ENCODE measurements around the gene FOXL3. TPM values are rescaled to one million over a fixed set of nuclear protein-coding genes. Genes with fewer than 3 reads are reported as not detected.

The FOXL3 gene
- total RNA-seq, 6 experiments from 2014 or later = not detected

GRCh38 chr7:311131-311680, 21.2 kb downstream of the FOXL3 start:
- DNase-seq = no peak
- Mint-ChIP-seq H3K27me3 (ENCODE audit: insufficient read depth) (peaks cover 48% of the 10 kb centered on the region), H3K4me1 (ENCODE audit: low read depth) (no peaks in the 10 kb centered on the region), H3K9me3 (peaks cover 14% of the 10 kb centered on the region), H3K4me3 (no peak overlapping the region), H3K36me3 (ENCODE audit: low read depth) (no peaks in the 10 kb centered on the region), H3K27ac (no peak overlapping the region)
- TF ChIP-seq, protein P1, sequence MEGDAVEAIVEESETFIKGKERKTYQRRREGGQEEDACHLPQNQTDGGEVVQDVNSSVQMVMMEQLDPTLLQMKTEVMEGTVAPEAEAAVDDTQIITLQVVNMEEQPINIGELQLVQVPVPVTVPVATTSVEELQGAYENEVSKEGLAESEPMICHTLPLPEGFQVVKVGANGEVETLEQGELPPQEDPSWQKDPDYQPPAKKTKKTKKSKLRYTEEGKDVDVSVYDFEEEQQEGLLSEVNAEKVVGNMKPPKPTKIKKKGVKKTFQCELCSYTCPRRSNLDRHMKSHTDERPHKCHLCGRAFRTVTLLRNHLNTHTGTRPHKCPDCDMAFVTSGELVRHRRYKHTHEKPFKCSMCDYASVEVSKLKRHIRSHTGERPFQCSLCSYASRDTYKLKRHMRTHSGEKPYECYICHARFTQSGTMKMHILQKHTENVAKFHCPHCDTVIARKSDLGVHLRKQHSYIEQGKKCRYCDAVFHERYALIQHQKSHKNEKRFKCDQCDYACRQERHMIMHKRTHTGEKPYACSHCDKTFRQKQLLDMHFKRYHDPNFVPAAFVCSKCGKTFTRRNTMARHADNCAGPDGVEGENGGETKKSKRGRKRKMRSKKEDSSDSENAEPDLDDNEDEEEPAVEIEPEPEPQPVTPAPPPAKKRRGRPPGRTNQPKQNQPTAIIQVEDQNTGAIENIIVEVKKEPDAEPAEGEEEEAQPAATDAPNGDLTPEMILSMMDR (IDR thresholded peaks at IDR 0.05) = no peak

DNA sequence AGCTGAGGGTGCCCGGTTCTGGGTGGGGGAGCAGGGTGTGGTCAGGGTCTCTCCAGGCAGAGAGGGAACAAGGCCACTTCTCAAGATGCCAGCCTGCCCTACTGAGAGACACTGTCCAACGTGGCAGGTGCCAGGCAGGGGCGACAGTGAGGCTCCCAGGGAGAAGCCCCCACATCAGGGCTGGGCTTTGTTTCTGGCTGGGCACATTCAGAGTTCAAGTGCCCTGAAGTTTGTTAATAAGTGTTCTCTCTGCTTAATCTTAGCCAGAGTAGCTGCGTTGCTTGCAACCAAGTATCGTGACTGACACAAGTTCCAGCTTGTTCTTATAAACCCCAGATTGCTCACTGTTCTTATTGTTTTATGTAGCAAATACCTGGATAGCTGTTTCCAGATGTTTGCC, 21.8 kb downstream of the FOXL3 start:
- H3K9me3 Mint-ChIP-seq = peaks cover 14% of the 10 kb centered on the region
- H3K4me3 Mint-ChIP-seq = no peak overlapping the region
- DNase-seq = no peak
- no peaks in the 10 kb centered on the region for H3K36me3 Mint-ChIP-seq (ENCODE audit: low read depth)
- H3K4me1 Mint-ChIP-seq (ENCODE audit: low read depth) = no peaks in the 10 kb centered on the region
- H3K27ac Mint-ChIP-seq = no peak overlapping the region
- peaks cover 50% of the 10 kb centered on the region for H3K27me3 Mint-ChIP-seq (ENCODE audit: insufficient read depth)
- TF ChIP-seq, protein P1 (IDR thresholded peaks at IDR 0.05) = no peak

GRCh38 chr7:312424-312823, 22.5 kb downstream of the FOXL3 start:
- TF ChIP-seq, protein P1 (IDR thresholded peaks at IDR 0.05) = no peak
- DNase-seq = no peak
- H3K27me3 Mint-ChIP-seq (ENCODE audit: insufficient read depth) = peaks cover 49% of the 10 kb centered on the region
- no peaks in the 10 kb centered on the region for H3K4me1 Mint-ChIP-seq (ENCODE audit: low read depth)
- H3K4me3 Mint-ChIP-seq = no peak overlapping the region
- H3K36me3 Mint-ChIP-seq (ENCODE audit: low read depth) = no peaks in the 10 kb centered on the region
- no peak overlapping the region for H3K27ac Mint-ChIP-seq
- H3K9me3 Mint-ChIP-seq = peaks cover 9% of the 10 kb centered on the region

DNA sequence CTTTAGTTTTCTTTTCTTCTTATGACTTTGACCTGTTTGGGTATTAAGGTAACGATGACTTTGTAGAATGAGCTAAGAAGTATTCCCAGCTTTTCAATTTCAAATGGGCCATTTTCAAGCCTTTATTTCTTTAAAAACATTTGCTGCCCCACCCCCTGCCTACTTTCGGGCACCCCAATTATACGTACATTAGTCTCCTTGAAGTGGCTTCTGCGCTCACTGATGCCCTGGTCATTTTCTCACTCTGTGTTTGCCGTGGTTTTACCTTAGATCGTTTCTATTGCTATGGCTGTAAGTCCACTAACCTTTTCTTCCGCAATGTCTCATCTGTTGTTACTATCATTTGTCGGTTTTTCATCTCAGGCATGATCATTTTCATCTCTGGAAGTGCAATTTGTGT, 24.9 kb downstream of the FOXL3 start:
- TF ChIP-seq, protein P1 (IDR thresholded peaks at IDR 0.05) = no peak
- no peak overlapping the region for H3K4me3 Mint-ChIP-seq
- H3K4me1 Mint-ChIP-seq (ENCODE audit: low read depth) = no peaks in the 10 kb centered on the region
- H3K9me3 Mint-ChIP-seq = no peaks in the 10 kb centered on the region
- no peak for DNase-seq
- peaks cover 58% of the 10 kb centered on the region for H3K27me3 Mint-ChIP-seq (ENCODE audit: insufficient read depth)
- H3K36me3 Mint-ChIP-seq (ENCODE audit: low read depth) = no peaks in the 10 kb centered on the region
- no peak overlapping the region for H3K27ac Mint-ChIP-seq

DNA sequence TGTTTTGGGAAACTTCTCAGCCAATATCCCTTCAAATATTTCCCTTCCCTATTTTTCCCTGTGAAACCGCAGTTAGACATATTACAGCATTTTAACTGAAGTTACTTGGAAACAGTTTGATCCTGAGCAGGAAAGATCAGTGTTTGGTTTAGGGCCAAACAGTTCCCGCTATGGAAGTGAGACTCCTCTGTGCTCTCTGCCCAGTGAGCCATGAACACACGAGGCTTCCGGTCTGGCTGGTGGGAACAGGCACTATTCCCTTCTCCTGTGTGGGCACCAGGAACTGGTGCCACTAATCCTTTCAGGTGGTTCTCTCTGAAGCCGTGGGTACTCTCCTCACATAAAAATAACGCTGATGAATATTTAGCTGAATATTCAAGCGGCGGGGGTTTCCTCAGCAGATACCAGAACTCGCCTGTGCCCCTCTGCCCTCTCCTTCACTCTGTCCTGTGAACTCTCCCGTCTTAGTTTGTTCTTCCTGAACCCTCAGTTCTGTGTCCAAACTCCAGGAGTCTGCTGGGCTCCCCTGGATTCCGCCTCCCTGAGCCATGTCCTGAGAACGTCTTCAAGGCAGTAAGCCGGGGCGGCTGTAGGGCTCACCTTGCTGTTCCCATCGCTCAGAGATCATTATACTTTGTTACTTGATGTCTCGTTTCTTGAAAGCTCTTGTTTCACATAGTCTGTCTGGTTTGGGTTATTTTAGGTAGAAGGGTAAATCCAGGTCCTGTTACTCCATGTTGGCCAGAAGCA, 25.7 kb downstream of the FOXL3 start:
- H3K4me1 Mint-ChIP-seq (ENCODE audit: low read depth) = no peaks in the 10 kb centered on the region
- no peak overlapping the region for H3K27ac Mint-ChIP-seq
- no peak for DNase-seq
- no peaks in the 10 kb centered on the region for H3K36me3 Mint-ChIP-seq (ENCODE audit: low read depth)
- no peaks in the 10 kb centered on the region for H3K9me3 Mint-ChIP-seq
- TF ChIP-seq, protein P1 (IDR thresholded peaks at IDR 0.05) = no peak
- H3K4me3 Mint-ChIP-seq = no peak overlapping the region
- H3K27me3 Mint-ChIP-seq (ENCODE audit: insufficient read depth) = peaks cover 55% of the 10 kb centered on the region
